Measurements from ENCODE around the gene SGSH. TPM values are rescaled to one million over a fixed set of nuclear protein-coding genes. Genes with fewer than 3 reads are reported as not detected.

The SGSH gene
- total and polyA plus RNA-seq, 7 donors = 3.6 to 37.0 (median 12.1) TPM

DNA sequence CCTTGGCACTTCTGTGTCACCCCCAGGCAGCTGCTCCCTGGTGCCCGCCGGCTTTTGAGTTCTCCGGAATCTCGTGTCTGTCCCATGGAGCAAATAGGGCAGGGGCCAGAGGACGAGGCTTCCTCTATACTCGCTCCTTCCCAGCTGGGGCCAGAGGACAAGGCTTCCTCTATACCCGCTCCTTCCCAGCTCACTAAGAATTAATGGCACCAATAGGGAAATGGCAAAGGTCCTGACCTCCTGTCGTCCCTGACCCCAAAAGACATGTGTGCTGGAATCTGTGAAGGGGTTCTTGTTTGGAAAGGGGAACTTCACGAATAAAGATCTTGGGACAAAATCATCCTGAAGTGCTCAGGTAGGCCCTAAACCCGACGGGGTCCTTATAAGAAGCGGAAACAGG is 7.6 kb downstream of the SGSH start:
- H3K4me3 ChIP-seq = no peak overlapping the region
- H3K36me3 ChIP-seq = peaks cover 4 to 84% (median 27%) of the 10 kb centered on the region in 4 donors
- H3K4me1 ChIP-seq = no peaks in the 10 kb centered on the region
- H3K9me3 ChIP-seq = no peaks in the 10 kb centered on the region
- no peak overlapping the region for H3K27ac ChIP-seq
- WGBS, 2 donors = 91 to 92% methylated on average over 12 of the region's 12 CpGs
- TF ChIP-seq POLR2AphosphoS5 (IDR thresholded peaks at IDR 0.05) = no peak
- TF ChIP-seq, protein P1, sequence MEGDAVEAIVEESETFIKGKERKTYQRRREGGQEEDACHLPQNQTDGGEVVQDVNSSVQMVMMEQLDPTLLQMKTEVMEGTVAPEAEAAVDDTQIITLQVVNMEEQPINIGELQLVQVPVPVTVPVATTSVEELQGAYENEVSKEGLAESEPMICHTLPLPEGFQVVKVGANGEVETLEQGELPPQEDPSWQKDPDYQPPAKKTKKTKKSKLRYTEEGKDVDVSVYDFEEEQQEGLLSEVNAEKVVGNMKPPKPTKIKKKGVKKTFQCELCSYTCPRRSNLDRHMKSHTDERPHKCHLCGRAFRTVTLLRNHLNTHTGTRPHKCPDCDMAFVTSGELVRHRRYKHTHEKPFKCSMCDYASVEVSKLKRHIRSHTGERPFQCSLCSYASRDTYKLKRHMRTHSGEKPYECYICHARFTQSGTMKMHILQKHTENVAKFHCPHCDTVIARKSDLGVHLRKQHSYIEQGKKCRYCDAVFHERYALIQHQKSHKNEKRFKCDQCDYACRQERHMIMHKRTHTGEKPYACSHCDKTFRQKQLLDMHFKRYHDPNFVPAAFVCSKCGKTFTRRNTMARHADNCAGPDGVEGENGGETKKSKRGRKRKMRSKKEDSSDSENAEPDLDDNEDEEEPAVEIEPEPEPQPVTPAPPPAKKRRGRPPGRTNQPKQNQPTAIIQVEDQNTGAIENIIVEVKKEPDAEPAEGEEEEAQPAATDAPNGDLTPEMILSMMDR (IDR thresholded peaks at IDR 0.05) = no peak
- TF ChIP-seq EP300 (IDR thresholded peaks at IDR 0.05) = no peak
- TF ChIP-seq POLR2A (IDR thresholded peaks at IDR 0.05) = no peak
- intact Hi-C loops (cut with DNase I) = no loop called here
- H3K27me3 ChIP-seq = no peaks in the 10 kb centered on the region
- DNase-seq = no peak

DNA sequence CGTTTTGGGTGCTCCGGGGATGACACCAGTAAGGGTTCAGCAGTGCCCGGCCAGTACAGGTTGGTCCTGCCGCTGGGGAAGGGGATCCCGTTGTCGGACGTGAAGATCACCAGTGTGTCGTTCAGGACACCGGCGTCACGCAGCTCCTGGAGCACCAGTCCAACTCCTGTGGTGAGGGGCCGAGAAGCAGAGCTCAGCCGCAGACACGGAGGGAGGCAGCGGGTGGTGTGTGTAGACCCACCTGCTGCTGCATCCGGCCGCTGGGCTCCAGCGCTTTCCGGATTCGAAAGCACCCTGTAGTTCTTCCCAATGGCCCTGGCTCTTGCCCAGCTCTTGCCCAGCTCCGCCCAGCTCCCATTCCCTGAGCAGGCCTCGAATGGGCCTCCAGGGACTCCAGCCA is 8.0 kb downstream of the SGSH start:
- 94 to 95% methylated on average over 22 of the region's 22 CpGs for WGBS, 2 donors
- H3K36me3 ChIP-seq = peaks cover 4 to 80% (median 27%) of the 10 kb centered on the region in 4 donors
- no peaks in the 10 kb centered on the region for H3K27me3 ChIP-seq

DNA sequence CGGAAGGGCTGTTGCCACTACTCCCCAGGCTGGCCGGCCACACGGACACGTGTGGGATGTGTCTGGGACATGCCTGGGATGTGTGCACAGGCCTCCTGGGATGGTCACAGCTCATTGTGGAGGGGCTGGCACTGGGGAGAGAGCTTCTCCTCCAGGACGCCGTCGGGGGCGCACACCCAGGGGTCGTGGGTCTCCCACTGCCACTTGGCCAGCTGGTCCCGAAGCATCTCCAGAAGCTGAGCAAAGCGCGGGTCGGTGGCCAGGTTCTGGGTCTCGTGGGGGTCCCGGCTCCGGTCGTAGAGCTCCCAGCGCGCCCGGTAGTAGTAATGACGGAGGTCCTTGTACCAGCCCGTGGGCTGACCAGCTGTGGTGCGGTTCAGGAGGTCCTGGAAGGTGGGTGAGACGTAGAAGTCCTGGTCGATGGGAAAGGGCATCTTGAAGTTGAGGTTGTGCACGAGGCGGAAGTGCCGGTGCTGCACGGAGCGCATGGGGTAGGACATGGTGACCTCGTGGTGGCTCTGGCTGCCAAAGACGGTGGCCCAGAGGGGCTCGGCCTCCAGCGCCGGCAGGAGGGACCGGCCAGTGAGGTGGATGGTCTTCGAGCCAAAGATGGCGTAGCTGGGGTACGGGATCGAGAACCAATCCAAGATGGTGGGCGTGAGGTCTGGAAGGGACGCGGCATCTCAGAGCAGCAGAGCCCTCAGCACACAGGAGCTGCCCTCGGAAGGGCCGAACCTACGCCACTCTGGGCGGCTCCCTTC is 9.6 kb downstream of the SGSH start:
- no peaks in the 10 kb centered on the region for H3K4me1 ChIP-seq
- no peak for DNase-seq
- intact Hi-C loops (cut with DNase I) = no loop called here
- 96 to 97% methylated on average over 47 of the region's 47 CpGs for WGBS, 2 donors
- H3K36me3 ChIP-seq = peaks cover 4 to 66% (median 25%) of the 10 kb centered on the region in 4 donors
- H3K4me3 ChIP-seq = no peak overlapping the region
- TF ChIP-seq POLR2A (IDR thresholded peaks at IDR 0.05) (no peak), EP300 (IDR thresholded peaks at IDR 0.05) (no peak), POLR2AphosphoS5 (IDR thresholded peaks at IDR 0.05) (no peak)
- TF ChIP-seq, protein P1 (IDR thresholded peaks at IDR 0.05) = no peak
- H3K27ac ChIP-seq = no peak overlapping the region
- H3K27me3 ChIP-seq = no peaks in the 10 kb centered on the region
- H3K9me3 ChIP-seq = no peaks in the 10 kb centered on the region

More for the DNA sequence above, 8.0 kb downstream of the SGSH start:
- no peaks in the 10 kb centered on the region for H3K4me1 ChIP-seq
- no peaks in the 10 kb centered on the region for H3K9me3 ChIP-seq
- TF ChIP-seq POLR2A (IDR thresholded peaks at IDR 0.05) (no peak), EP300 (IDR thresholded peaks at IDR 0.05) (no peak), POLR2AphosphoS5 (IDR thresholded peaks at IDR 0.05) (no peak)
- TF ChIP-seq, protein P1 (IDR thresholded peaks at IDR 0.05) = no peak
- H3K27ac ChIP-seq = no peak overlapping the region
- no peak overlapping the region for H3K4me3 ChIP-seq
- DNase-seq = no peak
- intact Hi-C loops (cut with DNase I) = no loop called here

DNA sequence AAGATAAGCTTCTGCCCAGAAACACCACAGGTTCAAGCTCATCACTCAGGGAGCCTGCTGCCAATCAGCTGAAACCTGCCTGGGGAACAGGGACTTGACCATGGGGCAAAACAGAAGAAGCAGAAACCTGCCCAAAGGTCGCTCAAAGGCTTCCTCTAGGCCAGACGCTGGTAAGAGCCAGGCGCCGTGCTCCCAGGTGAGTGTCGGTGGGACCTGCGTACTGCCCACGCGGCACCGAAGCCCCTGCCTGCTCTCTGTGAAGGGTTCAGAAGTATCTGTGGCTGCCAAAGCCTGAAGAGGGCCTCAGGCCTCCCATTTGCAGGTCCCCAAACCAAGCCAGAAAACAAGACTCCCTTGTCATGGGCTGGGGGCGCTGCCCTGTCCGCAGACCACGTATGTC is 10.4 kb downstream of the SGSH start:
- 89 to 96% methylated on average over 12 of the region's 12 CpGs for WGBS, 2 donors
- H3K36me3 ChIP-seq = peaks cover 4 to 59% (median 25%) of the 10 kb centered on the region in 4 donors
- H3K4me3 ChIP-seq = no peak overlapping the region
- no peak overlapping the region for H3K27ac ChIP-seq
- H3K27me3 ChIP-seq = no peaks in the 10 kb centered on the region
- H3K4me1 ChIP-seq = no peaks in the 10 kb centered on the region
- no peak for TF ChIP-seq POLR2AphosphoS5 (IDR thresholded peaks at IDR 0.05)
- no peak for TF ChIP-seq POLR2A (IDR thresholded peaks at IDR 0.05)
- no peak for TF ChIP-seq EP300 (IDR thresholded peaks at IDR 0.05)
- TF ChIP-seq, protein P1 (IDR thresholded peaks at IDR 0.05) = no peak
- intact Hi-C loops (cut with DNase I) = no loop called here
- DNase-seq = no peak
- no peaks in the 10 kb centered on the region for H3K9me3 ChIP-seq

Measured in sigmoid colon (tissue), 7 donors.